Panc1 (cell line): ENCODE data around the gene EML6. TPM values are rescaled to one million over a fixed set of nuclear protein-coding genes. Genes with fewer than 3 reads are reported as not detected.

Experiments used
- ATAC-seq: fragments of 200-7000 bp; cut with Tn5 transposase; 2 replicates; pipeline ENCODE4 v1.9.1; 2020; ENCODE audit warnings: mild to moderate bottlenecking, moderate library complexity
- BruUV-seq: library from RNA; stranded (reverse); fragments of 400-500 nt; replicated peaks from 2 replicates; lab custom pipeline; 2021; lab: Mats Ljungman, UMichigan
- CTCF ChIA-PET: fragments of 300-600 bp; sonication (Branson Sonifier 250); formaldehyde crosslinking; loops from one replicate; lab custom pipeline; 2022; ENCODE audit warnings: antibody characterized with exemption; lab: Charles Lee
- POLR2A ChIA-PET: fragments of 300-600 bp; sonication (Branson Sonifier 250); formaldehyde crosslinking; loops from one replicate; lab custom pipeline; 2022; ENCODE audit warnings: antibody characterized with exemption; lab: Charles Lee
- DNase-seq: peaks from one replicate; pipeline ENCODE4 v3.0.0-alpha.2; 2010; ENCODE audit warnings: low read depth, low spot score
- H3K27ac ChIP-seq: 2 replicates; pipeline ENCODE4 v1.5.1; 2011; ENCODE audit warnings: mild to moderate bottlenecking, low read length, inconsistent platforms
- H3K27me3 ChIP-seq: fragments of 200-500 bp; sonication (Bioruptor generic); 2 replicates; pipeline ENCODE4 v1.6.0; 2014; ENCODE audit warnings: low read length, inconsistent platforms; ENCODE audit not compliant: control insufficient read depth, insufficient read depth
- H3K36me3 ChIP-seq: fragments of 200-500 bp; sonication (Bioruptor generic); 2 replicates; pipeline ENCODE4 v1.5.1; 2014; ENCODE audit warnings: inconsistent platforms, mild to moderate bottlenecking, low read length, moderate library complexity; ENCODE audit not compliant: control insufficient read depth, insufficient read depth
- H3K4me1 ChIP-seq: 2 replicates; pipeline ENCODE4 v1.5.1; 2011; ENCODE audit warnings: inconsistent platforms, mild to moderate bottlenecking, low read length, moderate library complexity; ENCODE audit not compliant: control insufficient read depth, insufficient read depth
- H3K4me3 ChIP-seq, 2 experiments: 2 replicates each; pipeline ENCODE4 v1.5.1; 2011 to 2012; ENCODE audit warnings: low read depth in 2 of 2, low read length in 2 of 2, mild to moderate bottlenecking in 2 of 2, inconsistent platforms in 1 of 2, moderate library complexity in 1 of 2
- H3K9me3 ChIP-seq: fragments of 200-500 bp; sonication (Bioruptor generic); 2 replicates; pipeline ENCODE4 v1.5.1; 2014; ENCODE audit warnings: low read depth, mild to moderate bottlenecking, inconsistent platforms, low read length, moderate library complexity; ENCODE audit not compliant: control insufficient read depth, insufficient read depth
- POLR2AphosphoS5 ChIP-seq: IDR thresholded peaks from 2 replicates; pipeline ENCODE4 v1.6.1; 2012; ENCODE audit warnings: mild to moderate bottlenecking, low read depth, low read length, moderate library complexity
- SIN3A ChIP-seq: IDR thresholded peaks from 2 replicates; pipeline ENCODE4 v1.6.1; 2012; ENCODE audit warnings: low read depth, mild to moderate bottlenecking, low read length, moderate library complexity, borderline replicate concordance; ENCODE audit not compliant: insufficient read depth
- TCF7L2 ChIP-seq: IDR thresholded peaks from 2 replicates; pipeline ENCODE4 v1.6.1; 2011; ENCODE audit warnings: mild to moderate bottlenecking, low read depth, low read length, inconsistent platforms
- in situ Hi-C: cut with HindIII; loops from 2 replicates; pipeline ENCODE4 v1.10.0; 2016; ENCODE audit warnings: low sequenced_read_pairs, low pct_unique_long_range_greater_than_20kb
- intact Hi-C: fragments of 100-400 bp; cut with micrococcal nuclease; formaldehyde crosslinking; loops from one replicate; pipeline ENCODE4 v1.10.0; 2022; ENCODE audit not compliant: unreplicated experiment
- total RNA-seq: library from RNA; stranded (reverse); gene quantifications from one replicate; pipeline ENCODE4 v1.2.1, GENCODE V29; 2021; ENCODE audit not compliant: unreplicated experiment
- TF ChIP-seq, protein P1 (sequence below): fragments of 450-650 bp; IDR thresholded peaks from 2 replicates; pipeline ENCODE4 v1.5.1; 2017; ENCODE audit warnings: mild to moderate bottlenecking
- TF ChIP-seq, protein P2 (sequence below), 2 experiments: IDR thresholded peaks; 2 replicates each; pipeline ENCODE4 v1.6.1; 2011 to 2012; ENCODE audit warnings: low read depth in 2 of 2, control low read depth in 1 of 2, low read length in 1 of 2, mild to moderate bottlenecking in 1 of 2, moderate library complexity in 1 of 2; ENCODE audit not compliant: insufficient read depth in 1 of 2

The EML6 gene
- total RNA-seq, 1 experiment from 2014 or later: 6.3 TPM

DNA sequence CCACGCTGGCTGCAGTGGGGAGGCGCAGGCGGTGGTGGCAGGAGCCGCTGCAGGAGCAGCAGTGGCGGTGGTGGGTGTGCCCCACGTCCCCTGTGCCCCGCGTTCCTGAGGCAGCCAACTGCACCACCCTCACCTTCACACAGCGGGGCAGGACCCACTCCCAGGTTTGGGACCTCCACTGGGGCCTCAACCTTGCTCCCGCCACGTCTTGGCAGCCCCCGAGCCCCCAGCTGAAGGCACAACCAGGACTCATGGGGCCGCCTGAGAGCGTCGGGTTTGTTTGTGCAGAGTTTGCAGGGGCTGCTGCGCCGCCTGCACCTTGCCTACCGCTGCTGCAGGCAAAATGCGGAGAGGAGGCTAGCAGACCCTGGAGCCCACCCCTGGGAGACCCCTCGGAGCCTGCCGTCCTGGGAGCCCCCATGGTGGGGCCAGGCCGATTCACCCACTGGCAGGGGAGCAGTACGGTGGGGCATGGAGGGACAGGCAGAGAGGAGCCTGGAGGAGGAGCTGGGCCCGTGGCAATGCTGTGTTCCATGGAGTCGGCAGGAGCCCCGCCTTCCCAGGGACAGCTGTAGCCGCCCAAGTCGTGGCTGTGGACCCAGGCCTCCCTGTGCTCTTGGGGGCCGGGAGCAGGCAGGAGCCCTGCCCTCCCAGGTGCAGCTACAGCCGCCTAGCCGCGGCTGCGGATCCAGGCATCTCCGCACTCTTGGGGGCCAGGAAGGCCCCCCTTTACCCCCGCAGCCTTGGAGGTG is 14.7 kb upstream of the EML6 start:
- Histone ChIP-seq H3K4me1 (peaks cover 4% of the 10 kb centered on the region; the same call in 1 of the 2 replicates), H3K4me3 (peak overlapping the region; percentile 37 to 49), H3K27ac (peak overlapping the region; percentile 19; the same call in 1 of the 2 replicates), H3K9me3 (no peaks in the 10 kb centered on the region), H3K27me3 (no peaks in the 10 kb centered on the region), H3K36me3 (no peaks in the 10 kb centered on the region)
- intact Hi-C loops (no loop called here), in situ Hi-C loops (no loop called here)
- ATAC-seq: peak; percentile 88
- POLR2A ChIA-PET: no interaction called here
- CTCF ChIA-PET: no interaction called here
- no TSS peak for BruUV-seq
- DNase-seq: no peak
- TF ChIP-seq, protein P1, sequence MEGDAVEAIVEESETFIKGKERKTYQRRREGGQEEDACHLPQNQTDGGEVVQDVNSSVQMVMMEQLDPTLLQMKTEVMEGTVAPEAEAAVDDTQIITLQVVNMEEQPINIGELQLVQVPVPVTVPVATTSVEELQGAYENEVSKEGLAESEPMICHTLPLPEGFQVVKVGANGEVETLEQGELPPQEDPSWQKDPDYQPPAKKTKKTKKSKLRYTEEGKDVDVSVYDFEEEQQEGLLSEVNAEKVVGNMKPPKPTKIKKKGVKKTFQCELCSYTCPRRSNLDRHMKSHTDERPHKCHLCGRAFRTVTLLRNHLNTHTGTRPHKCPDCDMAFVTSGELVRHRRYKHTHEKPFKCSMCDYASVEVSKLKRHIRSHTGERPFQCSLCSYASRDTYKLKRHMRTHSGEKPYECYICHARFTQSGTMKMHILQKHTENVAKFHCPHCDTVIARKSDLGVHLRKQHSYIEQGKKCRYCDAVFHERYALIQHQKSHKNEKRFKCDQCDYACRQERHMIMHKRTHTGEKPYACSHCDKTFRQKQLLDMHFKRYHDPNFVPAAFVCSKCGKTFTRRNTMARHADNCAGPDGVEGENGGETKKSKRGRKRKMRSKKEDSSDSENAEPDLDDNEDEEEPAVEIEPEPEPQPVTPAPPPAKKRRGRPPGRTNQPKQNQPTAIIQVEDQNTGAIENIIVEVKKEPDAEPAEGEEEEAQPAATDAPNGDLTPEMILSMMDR: no peak
- TF ChIP-seq TCF7L2 (no peak), POLR2AphosphoS5 (no peak), SIN3A (no peak)
- TF ChIP-seq, protein P2, sequence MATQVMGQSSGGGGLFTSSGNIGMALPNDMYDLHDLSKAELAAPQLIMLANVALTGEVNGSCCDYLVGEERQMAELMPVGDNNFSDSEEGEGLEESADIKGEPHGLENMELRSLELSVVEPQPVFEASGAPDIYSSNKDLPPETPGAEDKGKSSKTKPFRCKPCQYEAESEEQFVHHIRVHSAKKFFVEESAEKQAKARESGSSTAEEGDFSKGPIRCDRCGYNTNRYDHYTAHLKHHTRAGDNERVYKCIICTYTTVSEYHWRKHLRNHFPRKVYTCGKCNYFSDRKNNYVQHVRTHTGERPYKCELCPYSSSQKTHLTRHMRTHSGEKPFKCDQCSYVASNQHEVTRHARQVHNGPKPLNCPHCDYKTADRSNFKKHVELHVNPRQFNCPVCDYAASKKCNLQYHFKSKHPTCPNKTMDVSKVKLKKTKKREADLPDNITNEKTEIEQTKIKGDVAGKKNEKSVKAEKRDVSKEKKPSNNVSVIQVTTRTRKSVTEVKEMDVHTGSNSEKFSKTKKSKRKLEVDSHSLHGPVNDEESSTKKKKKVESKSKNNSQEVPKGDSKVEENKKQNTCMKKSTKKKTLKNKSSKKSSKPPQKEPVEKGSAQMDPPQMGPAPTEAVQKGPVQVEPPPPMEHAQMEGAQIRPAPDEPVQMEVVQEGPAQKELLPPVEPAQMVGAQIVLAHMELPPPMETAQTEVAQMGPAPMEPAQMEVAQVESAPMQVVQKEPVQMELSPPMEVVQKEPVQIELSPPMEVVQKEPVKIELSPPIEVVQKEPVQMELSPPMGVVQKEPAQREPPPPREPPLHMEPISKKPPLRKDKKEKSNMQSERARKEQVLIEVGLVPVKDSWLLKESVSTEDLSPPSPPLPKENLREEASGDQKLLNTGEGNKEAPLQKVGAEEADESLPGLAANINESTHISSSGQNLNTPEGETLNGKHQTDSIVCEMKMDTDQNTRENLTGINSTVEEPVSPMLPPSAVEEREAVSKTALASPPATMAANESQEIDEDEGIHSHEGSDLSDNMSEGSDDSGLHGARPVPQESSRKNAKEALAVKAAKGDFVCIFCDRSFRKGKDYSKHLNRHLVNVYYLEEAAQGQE (IDR thresholded peaks at IDR 0.05; ENCODE audit: insufficient read depth in 1 of 2, low read depth in 2 of 2, low read length in 1 of 2): no peak

DNA sequence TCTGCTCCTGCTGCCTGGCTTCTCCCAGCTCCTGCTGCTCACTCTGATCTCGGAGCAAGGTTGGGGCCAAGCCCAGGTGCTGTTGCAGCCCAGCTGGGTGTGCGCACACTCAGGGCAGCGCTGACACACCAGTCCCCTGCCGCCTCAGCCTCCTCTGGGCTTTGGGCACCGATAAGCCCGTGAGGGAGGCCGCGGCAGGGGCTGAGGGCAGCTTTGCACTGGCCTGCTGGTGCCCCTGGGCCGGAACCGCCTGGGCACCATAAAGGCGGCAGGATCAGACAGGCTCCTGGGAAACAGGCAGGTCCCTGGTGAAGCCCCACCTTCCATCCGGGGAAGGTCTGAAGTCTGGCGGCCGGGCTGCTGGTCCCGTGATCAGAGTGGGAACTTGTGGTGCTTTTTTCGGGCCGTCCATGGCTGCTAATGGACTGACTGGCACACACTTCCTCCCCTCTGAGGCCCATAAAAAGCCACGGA is 14.1 kb upstream of the EML6 start:
- TF ChIP-seq TCF7L2: peak; percentile 60
- TF ChIP-seq, protein P1: no peak
- ATAC-seq (peak; percentile 75), DNase-seq (no peak)
- peak overlapping the region; percentile 37 to 49 for H3K4me3 ChIP-seq
- CTCF ChIA-PET: no interaction called here
- peaks cover 4% of the 10 kb centered on the region; the same call in 1 of the 2 replicates for H3K4me1 ChIP-seq
- no peaks in the 10 kb centered on the region for H3K36me3 ChIP-seq
- H3K9me3 ChIP-seq: no peaks in the 10 kb centered on the region
- H3K27me3 ChIP-seq: no peaks in the 10 kb centered on the region
- in situ Hi-C loops (no loop called here), intact Hi-C loops (no loop called here)
- POLR2A ChIA-PET: no interaction called here
- no TSS peak for BruUV-seq
- peak overlapping the region; percentile 19; the same call in 1 of the 2 replicates for H3K27ac ChIP-seq
